SKM-1 (cell line): Measurements from ENCODE around the gene SUN5.
"Not testable (repeated sequence)": the region's sequence is repeated elsewhere in the genome, so short reads cannot be mapped to it uniquely, and the experiment has no call there.

Source experiments
- DNase-seq: peaks from one replicate; lab custom pipeline; 2025; ENCODE audit not compliant: unreplicated experiment; lab: John Stamatoyannopoulos, UW

SUN5 gene

GRCh38 chr20:32978009-32978335, 26.3 kb downstream of the SUN5 start:
- no peak for DNase-seq

- no peak for DNase-seq
Observed at GRCh38 chr20:32977281-32978008, 26.8 kb downstream of the SUN5 start.

GRCh38 chr20:32976746-32977145, 27.5 kb downstream of the SUN5 start:
- no peak for DNase-seq

DNA sequence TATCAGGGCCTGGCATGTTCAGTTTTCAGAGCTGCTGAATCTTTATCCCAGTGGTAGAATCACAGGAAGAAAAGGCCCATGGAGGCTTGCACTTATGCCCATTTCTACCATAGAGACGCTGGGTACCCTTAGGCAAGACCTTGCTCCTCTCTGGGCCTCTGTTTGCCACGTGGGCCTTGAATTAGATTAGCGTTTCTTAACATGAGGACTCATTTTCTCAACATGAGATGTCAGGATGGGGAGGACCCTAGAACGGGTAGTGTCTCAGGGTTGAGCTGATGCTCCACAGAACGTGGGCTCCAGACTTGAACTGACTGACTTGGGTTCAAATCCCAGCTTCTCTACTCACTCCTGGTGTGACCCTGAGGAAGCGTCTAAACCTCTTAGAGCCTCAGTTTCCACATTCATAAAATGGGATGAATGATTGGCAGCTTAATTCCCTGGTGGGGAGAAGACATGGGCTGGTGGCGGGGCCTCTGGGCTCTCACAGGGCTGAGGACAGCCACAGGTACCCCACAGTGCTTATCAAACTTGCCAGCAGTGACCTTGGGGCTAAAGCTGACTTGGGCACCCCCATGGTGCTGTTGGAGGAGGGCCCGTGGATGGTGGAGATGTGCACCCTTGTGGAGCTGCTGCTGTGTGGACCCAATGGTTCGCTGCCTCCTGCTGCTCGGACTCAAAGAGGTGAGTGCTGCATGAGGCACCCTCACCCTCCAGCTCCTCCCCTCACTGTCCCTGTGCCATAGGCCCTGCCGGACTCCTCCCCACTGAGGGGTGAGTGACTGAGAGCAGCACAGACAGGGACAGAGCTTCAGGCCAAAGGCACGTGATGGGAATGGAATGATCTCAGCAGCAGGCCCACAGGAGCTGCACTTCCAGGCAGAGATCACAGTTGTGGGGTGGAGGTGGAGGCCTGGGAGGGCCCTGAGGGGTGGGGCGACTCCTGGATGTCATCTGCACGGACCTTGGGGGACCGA, 28.2 kb downstream of the SUN5 start:
- no peak for DNase-seq

DNA sequence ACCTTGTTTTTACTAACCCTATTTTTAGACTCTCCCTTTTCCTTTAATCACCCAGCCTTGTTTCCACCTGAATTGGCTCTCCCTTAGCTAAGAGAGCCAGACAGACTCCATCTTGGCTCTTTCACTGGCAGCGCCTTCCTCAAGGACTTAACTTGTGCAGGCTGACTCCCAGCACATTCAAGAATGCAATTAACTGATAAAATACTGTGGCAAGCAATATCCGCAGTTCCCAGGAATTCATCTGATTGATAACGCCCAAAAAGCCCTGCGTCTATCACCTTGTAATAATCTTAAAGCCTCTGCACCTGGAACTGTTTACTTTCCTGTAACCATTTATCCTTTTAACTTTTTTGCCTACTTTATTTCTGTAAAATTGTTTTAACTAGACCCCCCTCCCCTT, 29.1 kb downstream of the SUN5 start:
- DNase-seq, result not testable (repeated sequence)

DNA sequence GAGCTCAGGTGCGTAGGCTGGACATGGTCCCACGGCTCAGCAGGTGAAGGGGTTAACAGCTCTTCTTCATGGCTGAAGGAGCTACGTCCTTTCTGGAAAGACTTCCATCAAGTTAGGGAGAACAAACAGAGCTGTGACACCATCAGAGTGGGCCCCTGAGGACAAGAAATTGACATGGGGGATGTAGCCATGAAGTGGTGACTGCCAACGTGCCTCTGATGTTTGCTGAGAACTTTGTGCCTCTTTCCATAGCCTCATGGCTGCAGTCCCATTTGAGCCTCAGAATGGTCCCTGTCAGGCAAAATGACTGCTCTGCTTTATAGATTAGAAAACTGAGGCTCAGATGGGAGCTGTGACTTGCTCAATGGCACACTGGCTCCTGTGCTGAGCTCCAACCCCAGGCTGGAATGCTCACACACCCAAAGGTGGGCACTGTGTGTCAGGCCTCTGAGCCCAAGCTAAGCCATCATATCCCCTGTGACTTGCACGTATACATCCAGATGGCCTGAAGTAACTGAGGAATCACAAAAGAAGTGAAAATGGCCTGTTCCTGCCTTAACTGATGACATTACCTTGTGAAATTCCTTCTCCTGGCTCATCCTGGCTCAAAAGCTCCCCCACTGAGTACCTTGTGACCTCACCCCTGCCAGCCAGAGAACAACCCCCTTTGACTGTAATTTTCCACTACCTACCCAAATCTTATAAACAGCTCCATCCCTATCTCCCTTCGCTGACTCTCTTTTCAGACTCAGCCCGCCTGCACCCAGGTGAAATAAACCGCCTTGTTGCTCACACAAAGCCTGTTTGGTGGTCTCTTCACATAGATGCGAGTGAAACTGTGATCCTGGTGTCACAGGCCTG, 29.8 kb downstream of the SUN5 start:
- DNase-seq, result not testable (repeated sequence)

- DNase-seq, result no peak
Observed at GRCh38 chr20:32973077-32973717, 31.0 kb downstream of the SUN5 start.

GRCh38 chr20:32972181-32973076, 31.8 kb downstream of the SUN5 start:
- peak; percentile 18 for DNase-seq

DNA sequence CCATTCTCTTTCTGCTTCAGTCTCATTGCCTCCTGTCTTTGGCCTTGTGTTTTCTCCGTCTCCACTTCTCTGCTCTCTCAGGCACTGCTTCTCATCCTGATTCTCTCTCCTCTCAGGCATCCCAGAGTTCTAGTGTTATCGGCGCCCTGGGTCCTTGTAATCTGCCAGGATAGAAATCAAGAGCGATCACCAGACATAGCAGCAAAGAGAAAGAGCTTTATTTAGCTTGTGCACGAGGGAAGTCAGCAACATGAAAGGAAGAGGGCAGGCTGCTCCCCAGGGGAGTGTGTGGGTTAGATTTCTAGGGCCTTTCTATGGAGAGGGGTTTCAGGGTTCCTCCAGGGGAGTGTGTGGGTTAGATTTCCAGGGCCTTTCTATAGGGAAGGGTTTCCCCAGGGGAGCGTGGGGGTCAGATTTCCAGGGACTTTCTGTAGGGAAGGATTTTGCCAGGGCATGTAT, 32.5 kb downstream of the SUN5 start:
- DNase-seq, result peak; percentile 2

DNA sequence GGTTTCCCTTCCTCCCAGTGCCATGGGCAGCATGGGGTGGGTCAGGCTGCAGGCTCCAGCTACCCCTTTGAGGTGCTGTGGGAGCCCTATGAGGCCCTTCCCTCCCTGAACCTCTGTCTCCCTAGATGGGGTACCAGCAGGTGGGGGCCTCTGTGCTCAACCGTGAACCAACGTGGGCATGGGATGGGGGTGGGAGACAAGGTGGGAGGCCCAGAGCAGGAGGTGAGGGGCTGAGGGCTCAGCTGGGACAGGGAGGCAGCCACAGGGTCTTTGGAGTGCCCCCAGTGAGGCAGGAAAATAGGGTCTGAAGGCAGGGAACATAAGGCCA, 33.3 kb downstream of the SUN5 start:
- no peak for DNase-seq

GRCh38 chr20:32970115-32970972, 33.9 kb downstream of the SUN5 start:
- no peak for DNase-seq

DNA sequence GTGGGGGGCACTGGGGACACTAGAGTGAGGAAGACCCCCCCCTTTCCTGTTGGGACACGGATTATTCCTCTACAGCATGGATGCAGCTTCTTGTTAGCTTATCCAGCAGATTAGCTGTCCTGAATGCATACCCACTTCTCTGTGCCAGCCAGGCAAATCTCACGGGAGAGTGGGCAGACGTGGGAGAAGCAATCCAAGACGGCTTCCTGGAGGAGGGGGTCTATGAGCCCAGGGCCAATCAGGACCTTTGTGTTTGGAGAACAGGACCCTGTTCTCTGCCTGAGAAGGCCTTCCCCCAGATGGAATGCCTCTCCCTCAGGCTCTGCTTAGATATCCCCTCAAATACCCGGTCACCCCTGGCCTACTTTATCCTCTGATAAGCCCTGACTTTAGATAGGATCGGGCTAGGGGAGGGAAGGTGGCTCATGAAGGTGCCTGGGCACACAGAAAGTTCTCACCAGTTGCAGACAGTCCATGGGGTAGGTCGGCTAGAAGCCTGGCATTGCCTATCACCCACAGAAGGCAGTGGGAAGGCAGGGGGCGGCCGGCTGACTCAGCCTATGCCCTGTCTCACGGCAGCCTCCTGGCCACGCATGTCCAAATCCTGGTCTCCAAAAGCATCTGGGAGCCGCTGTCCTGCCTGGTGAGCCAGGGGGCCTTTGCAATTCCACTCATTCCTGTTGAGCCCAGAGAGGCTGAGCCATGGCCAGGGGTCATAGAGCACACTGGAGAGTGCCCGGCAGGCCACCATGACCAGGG, 34.7 kb downstream of the SUN5 start:
- no peak for DNase-seq

DNA sequence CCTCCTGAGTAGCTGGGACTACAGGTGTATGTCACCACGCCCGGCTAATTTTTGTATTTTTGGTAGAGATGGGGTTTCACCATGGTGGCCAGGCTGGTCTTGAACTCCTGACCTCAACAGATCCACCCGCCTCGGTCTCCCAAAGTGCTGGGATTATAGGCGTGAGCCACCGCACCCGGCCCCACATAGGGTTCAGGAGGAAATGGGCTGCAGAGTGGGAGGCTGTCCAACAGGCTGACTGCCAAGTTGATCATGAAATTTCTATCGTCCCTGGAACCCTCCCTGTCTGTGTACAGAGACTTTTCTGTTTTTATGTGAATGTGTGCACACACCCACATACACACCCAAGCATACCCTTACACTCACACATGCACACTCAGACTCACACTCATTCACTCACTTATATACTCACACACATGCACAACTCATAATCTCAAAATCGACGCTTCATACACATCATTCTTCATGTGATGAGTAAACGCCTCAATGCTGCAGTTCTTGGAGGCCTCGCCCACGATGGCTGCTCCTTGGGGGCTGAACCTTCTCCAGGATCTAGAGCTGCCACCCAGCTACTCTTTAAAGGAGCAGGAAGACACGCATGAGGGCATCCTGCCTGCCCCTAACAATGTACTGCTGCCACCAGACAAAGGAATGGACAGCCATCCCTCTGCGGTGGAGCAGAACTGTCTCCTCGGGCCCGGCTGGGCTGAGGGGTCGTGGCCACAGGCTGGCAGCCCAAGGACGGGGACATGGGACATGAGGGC, 35.6 kb downstream of the SUN5 start:
- DNase-seq, result no peak

DNA sequence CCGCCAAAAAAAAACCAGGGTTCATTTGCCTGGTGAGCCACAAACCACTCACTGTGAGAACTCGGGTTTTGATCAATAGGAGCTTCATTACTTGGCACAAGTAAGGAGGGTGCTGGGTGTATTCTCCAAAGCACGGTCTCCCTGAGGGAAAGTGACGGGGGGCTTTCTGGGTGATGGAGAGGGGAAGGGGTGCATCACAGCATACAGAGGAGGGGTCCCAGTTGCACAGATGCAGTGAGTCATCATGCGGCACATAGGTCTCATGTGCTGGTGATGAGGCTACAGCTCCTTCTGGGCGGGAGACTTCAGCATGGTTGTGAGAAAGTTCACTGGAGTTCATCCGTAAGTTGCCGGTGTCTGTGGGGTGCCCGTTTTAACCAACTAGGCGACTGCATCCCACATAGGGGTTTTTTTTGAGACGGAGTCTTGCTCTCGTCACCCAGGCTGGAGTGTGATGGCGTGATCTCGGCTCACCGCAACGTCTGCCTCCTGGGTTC, 36.2 kb downstream of the SUN5 start:
- no peak for DNase-seq

GRCh38 chr20:32966881-32967781, 37.1 kb downstream of the SUN5 start:
- DNase-seq, result no peak

DNA sequence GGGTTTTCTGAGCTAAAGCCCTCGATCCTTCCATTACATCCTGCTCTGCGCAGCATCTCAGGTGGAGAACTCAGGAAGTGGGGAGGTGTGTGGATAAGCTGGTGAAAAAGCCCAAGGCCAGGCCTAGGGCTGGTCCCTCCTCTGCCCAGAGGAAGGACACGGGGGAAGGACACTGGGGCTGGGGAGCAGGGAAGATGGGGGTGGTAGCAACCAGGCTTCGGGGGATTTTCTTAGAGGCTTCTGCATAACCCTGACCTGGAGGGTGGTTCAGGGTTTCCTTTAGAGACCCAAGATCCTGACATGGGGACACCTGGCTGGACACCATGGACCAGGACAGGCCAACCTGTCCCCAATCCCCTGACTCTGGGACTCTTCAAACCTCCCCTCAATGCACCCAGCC, 37.9 kb downstream of the SUN5 start:
- no peak for DNase-seq
